ENCODE measurements around the gene UNC5A.

UNC5A gene

GRCh38 chr5:176781638-176782570 is 28.5 kb upstream of the UNC5A start:
- DNase-seq (ENCODE audit: low read depth): no peak

- no peak for DNase-seq (ENCODE audit: low read depth)
These were observed 25.9 kb upstream of the UNC5A start for GRCh38 chr5:176784218-176785165.

GRCh38 chr5:176785184-176786145 is 24.9 kb upstream of the UNC5A start:
- no peak for DNase-seq (ENCODE audit: low read depth)

- DNase-seq (ENCODE audit: low read depth): no peak
These were observed 22.7 kb upstream of the UNC5A start for GRCh38 chr5:176787676-176788075.

- no peak for DNase-seq (ENCODE audit: low read depth)
These were observed 22.3 kb upstream of the UNC5A start for GRCh38 chr5:176788091-176788490.

GRCh38 chr5:176788941-176789872 is 21.2 kb upstream of the UNC5A start:
- DNase-seq (ENCODE audit: low read depth): no peak

GRCh38 chr5:176789873-176790615 is 20.3 kb upstream of the UNC5A start:
- no peak for DNase-seq (ENCODE audit: low read depth)

- no peak for DNase-seq (ENCODE audit: low read depth)
These were observed 19.4 kb upstream of the UNC5A start for GRCh38 chr5:176790941-176791340.

- no peak for DNase-seq (ENCODE audit: low read depth)
These were observed 17.6 kb upstream of the UNC5A start for GRCh38 chr5:176792655-176793342.

GRCh38 chr5:176793343-176793699 is 17.0 kb upstream of the UNC5A start:
- no peak for DNase-seq (ENCODE audit: low read depth)

- no peak for DNase-seq (ENCODE audit: low read depth)
These were observed 16.6 kb upstream of the UNC5A start for GRCh38 chr5:176793736-176794135.

- DNase-seq (ENCODE audit: low read depth): no peak
These were observed 15.8 kb upstream of the UNC5A start for GRCh38 chr5:176794509-176794908.

GRCh38 chr5:176796411-176796810 is 13.9 kb upstream of the UNC5A start:
- DNase-seq (ENCODE audit: low read depth): no peak

- no peak for DNase-seq (ENCODE audit: low read depth)
These were observed 13.4 kb upstream of the UNC5A start for GRCh38 chr5:176796970-176797369.

GRCh38 chr5:176797456-176798050 is 12.8 kb upstream of the UNC5A start:
- no peak for DNase-seq (ENCODE audit: low read depth)

GRCh38 chr5:176798086-176798876 is 12.1 kb upstream of the UNC5A start:
- DNase-seq (ENCODE audit: low read depth): no peak

- no peak for DNase-seq (ENCODE audit: low read depth)
These were observed 11.4 kb upstream of the UNC5A start for GRCh38 chr5:176798949-176799348.

GRCh38 chr5:176799488-176799887 is 10.9 kb upstream of the UNC5A start:
- no peak for DNase-seq (ENCODE audit: low read depth)
